Sigmoid colon (tissue), 4 donors: ENCODE results near the gene TBC1D9B.

Source experiments
- CTCF ChIP-seq, 4 experiments: fragments of 450-650 bp in 3 of 4; fragments of 200-600 bp in 1 of 4; IDR thresholded peaks; one replicate each; pipeline ENCODE4 v1.5.1; 2016 to 2019; ENCODE audit warnings: antibody characterized with exemption in 4 of 4, mild to moderate bottlenecking in 3 of 4, moderate library complexity in 2 of 4
- EP300 ChIP-seq, 4 donors: sonication (generic); formaldehyde crosslinking; IDR thresholded peaks; one replicate each; pipeline ENCODE4 v1.6.1; 2017; ENCODE audit warnings: antibody characterized with exemption in 4 of 4
- POLR2A ChIP-seq, 2 donors: fragments of 450-650 bp; IDR thresholded peaks; one replicate each; pipeline ENCODE4 v1.6.1; 2016; ENCODE audit warnings: antibody characterized with exemption in 2 of 2, mild to moderate bottlenecking in 2 of 2, moderate library complexity in 2 of 2
- POLR2AphosphoS5 ChIP-seq, 4 donors: sonication (generic); formaldehyde crosslinking; IDR thresholded peaks; one replicate each; pipeline ENCODE4 v1.6.1; 2017; ENCODE audit warnings: antibody characterized with exemption in 4 of 4

- TF ChIP-seq CTCF (IDR thresholded peaks at IDR 0.05) (no peak), EP300 (IDR thresholded peaks at IDR 0.05) (no peak), POLR2A (IDR thresholded peaks at IDR 0.05) (no peak), POLR2AphosphoS5 (IDR thresholded peaks at IDR 0.05) (no peak)
Observed at GRCh38 chr5:179953987-179954386, 46.3 kb upstream of the TBC1D9B start.
